Stimulated activated CD4-positive, alpha-beta T cell treated with anti-CD3 and anti-CD28 coated beads, Interleukin-12 subunit alpha, Interleukin-12 subunit beta, amount 100 ng/mL, for 24 hours (primary cell): Measurements from ENCODE around the gene UBA3.

ENCODE experiments used
- DNase-seq, 2 experiments: peaks; one replicate each; pipeline ENCODE4 v3.0.0-alpha.2; 2020; ENCODE audit warnings: low read depth in 2 of 2

UBA3 gene

DNA sequence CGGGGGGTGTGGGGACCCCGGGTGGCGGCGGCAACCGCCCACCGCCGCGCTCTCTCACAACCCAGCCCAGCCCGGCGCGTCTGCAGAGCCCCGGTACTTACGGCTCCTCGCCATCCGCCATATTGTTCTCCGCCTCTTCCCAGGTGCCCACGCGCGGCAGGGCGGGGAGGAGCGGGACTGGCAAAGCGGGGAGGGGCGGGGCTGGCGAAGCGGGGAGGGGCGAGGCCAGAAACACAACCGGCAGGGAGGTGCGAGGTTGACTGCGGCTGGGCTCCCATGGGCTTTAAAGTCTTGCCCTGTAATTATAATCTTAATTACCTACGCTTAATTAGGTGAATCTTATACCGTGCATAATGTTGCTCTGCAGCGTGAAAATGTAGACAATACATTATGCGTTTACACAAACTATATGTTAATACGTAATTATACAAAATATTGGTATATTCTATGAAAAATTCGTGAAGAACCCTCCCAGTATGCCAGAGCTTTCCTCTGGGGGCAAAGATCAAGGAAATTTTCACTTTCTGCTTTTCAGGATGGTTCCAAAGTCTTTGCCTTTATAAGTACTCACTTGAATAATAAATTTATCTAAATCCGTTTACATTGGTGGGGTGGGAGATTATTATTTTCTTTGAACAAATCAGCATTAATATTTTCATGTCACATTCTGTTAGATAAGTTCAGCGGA is at the start of gene UBA3:
Gene UBA3 (minus strand): TSS at position 133 of the 688 bp plus-strand sequence. CDS start 12 bp downstream, at position 121.
- DNase-seq, result peak; percentile 87 to 92

- no peak for DNase-seq
These were observed 49.4 kb upstream of the UBA3 start for GRCh38 chr3:69129531-69129930.

GRCh38 chr3:69128509-69128908 is 48.3 kb upstream of the UBA3 start:
- no peak for DNase-seq

GRCh38 chr3:69126999-69127398 is 46.8 kb upstream of the UBA3 start:
- DNase-seq, result no peak

GRCh38 chr3:69126216-69126615 is 46.1 kb upstream of the UBA3 start:
- no peak for DNase-seq

DNA sequence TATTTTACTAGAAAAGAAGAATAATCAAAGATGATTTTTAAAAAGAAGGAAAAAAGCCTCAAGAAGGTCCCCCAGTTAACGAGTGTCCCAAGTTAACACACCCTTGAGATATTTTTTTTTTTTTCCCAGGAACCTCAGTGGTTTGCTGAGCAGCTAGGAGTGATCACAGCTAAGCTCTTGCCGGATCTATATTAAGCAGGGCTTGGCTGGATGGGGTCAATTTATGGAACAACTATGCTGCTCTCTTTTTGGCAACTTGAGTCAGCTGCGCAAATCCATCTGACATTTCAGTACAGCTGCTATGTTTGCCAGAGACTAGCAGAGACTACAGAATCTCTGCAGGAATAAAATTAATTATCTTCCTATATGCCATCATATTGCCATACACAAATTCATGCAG is 42.2 kb upstream of the UBA3 start, which contains the start of gene LMOD3:
Gene LMOD3 (minus strand): TSS at position 193 of the 400 bp plus-strand sequence. CDS start 209 bp downstream, outside the sequence.
- DNase-seq, result no peak

DNA sequence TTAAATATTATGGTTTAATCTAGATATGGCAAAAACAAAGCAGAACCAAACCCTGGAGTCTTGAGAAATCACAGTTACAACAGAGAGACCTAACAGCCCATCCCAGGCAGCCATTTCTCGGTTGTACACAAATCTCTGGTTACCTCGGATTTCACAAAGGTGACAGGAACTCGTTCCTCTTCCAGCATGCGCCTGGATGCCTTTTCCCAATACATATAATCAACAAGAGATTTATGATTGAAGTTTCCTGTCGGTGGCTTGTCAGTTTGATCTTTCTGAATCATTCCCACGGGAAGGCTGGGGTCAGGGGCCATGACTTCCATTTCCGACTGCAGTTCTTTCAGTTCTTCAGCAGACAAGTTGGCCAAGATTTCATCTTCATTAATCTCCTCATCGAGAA is 41.8 kb upstream of the UBA3 start:
- no peak for DNase-seq

- DNase-seq, result no peak
These were observed 41.3 kb upstream of the UBA3 start for GRCh38 chr3:69121513-69121912.

DNA sequence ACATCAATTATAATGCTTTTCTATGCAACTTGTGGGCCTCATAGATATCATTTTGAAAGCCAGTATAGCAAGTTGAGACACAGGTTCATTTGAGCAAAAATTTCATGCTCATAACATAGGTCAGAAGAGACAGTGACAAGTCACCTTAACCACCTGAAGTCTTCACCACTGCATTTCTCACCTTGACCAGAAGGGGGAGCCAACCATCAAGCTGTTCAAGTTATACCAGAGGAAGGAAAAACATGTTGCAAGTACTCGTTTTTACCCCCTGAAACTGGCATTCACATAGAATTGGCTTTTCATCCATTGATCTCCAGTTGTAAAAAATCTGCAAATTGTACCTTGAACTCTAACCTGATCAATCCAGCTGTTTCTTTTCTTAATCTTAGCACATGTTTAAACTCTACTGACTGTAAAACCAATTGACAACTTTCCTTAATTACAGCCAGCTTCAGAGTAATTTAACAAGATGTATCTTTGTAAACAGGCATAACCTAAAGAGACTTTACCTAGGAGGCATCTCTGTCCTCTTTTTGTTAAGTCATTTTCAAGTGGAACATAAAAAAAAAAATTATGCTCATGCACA is 40.8 kb upstream of the UBA3 start:
- peak; percentile 63 to 81 for DNase-seq

DNA sequence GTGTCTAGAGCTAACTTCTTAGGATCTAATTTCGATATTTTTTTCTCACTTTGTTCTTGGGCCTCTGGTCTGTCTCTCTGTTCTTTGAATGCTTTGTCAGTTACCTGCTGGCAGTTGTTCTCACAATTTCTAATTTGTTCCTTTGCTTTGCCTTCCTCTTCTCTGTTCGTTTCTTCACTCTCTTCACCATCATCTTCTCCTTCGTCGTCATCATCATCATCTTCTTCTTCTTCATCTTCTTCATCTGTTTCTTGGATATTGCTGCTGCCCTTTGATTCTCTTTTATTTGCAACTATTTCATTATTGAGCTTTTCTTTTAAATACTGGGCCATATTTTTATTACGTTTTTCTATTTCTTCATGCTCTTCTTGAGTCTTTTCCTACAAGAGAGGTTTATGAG is 39.5 kb upstream of the UBA3 start:
- no peak for DNase-seq

GRCh38 chr3:69119138-69119537 is 39.0 kb upstream of the UBA3 start:
- no peak for DNase-seq

- no peak for DNase-seq
These were observed 38.4 kb upstream of the UBA3 start for GRCh38 chr3:69118555-69118954.

- no peak for DNase-seq
These were observed 36.7 kb upstream of the UBA3 start for GRCh38 chr3:69116897-69117296.

DNA sequence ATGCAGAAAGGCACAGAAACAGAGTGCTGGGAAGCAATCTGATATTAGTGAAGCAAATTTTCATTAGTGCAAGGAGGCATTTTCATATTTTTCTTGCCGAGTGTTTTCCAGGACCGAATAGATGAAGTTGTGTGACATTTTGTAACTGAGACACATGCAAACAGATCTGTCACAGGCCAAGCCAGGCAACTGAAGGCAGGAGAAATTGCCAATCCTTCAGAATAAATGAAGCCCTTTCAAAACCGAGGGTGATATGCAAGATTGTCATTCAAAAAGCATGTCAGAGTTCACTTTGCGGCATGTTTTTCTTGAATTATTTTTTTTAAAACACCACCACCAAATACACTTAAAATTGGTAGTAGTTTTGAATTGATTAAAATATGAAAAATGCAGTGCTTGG is 36.0 kb upstream of the UBA3 start:
- no peak for DNase-seq

GRCh38 chr3:69115731-69116130 is 35.6 kb upstream of the UBA3 start:
- DNase-seq, result no peak

- DNase-seq, result no peak
These were observed 33.4 kb upstream of the UBA3 start for GRCh38 chr3:69113536-69113935.

- no peak for DNase-seq
These were observed 30.9 kb upstream of the UBA3 start for GRCh38 chr3:69110941-69111546.

GRCh38 chr3:69108811-69109210 is 28.6 kb upstream of the UBA3 start:
- no peak for DNase-seq

- no peak for DNase-seq
These were observed 27.7 kb upstream of the UBA3 start for GRCh38 chr3:69107841-69108240.

DNA sequence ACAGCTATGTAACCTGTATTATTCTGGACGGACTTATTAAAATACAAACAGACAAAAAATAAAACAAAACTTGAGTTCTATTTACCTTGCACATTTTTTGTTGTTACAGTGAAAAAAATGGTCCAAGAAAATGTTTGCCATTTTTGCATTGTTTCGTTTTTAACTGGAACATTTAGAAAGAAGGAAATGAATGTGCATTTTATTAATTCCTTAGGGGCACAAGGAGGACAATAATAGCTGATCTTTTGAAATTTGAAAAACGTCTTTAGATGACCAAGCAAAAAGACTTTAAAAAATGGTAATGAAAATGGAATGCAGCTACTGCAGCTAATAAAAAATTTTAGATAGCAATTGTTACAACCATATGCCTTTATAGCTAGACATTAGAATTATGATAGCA is 25.2 kb upstream of the UBA3 start:
- no peak for DNase-seq

DNA sequence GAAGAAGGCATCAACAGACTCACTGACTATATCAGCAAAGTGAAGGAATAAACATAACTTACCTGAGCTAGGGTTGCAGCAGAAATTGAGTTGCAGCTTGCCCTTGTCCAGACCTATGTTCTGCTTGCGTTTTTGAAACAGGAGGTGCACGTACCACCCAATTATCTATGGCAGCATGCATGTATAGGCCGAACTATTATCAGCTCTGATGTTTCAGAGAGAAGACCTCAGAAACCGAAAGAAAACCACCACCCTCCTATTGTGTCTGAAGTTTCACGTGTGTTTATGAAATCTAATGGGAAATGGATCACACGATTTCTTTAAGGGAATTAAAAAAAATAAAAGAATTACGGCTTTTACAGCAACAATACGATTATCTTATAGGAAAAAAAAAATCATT is 24.4 kb upstream of the UBA3 start:
- no peak for DNase-seq

- no peak for DNase-seq
These were observed 23.0 kb upstream of the UBA3 start for GRCh38 chr3:69103123-69103522.

- no peak for DNase-seq
These were observed 22.2 kb upstream of the UBA3 start for GRCh38 chr3:69102384-69102783.
